HG02571 (cell line): Measurements from ENCODE around the gene NT5DC3.

Source experiments
- ATAC-seq: cut with Tn5 transposase; IDR thresholded peaks from one replicate; pipeline ENCODE4 v1.9.1; 2021; ENCODE audit warnings: mild to moderate bottlenecking, moderate library complexity; ENCODE audit not compliant: unreplicated experiment

Gene NT5DC3

GRCh38 chr12:103785243-103786031 lies 55.6 kb downstream of the NT5DC3 start:
- no peak for ATAC-seq

- ATAC-seq: no peak
Observed at GRCh38 chr12:103783744-103784664, 57.0 kb downstream of the NT5DC3 start.

- no peak for ATAC-seq
Observed at GRCh38 chr12:103782399-103782798, 58.6 kb downstream of the NT5DC3 start.

GRCh38 chr12:103780992-103781391 lies 60.0 kb downstream of the NT5DC3 start:
- no peak for ATAC-seq

- no peak for ATAC-seq
Observed at GRCh38 chr12:103780093-103780440, 61.0 kb downstream of the NT5DC3 start.

GRCh38 chr12:103779410-103780092 lies 61.5 kb downstream of the NT5DC3 start:
- no peak for ATAC-seq

- ATAC-seq: no peak
Observed at GRCh38 chr12:103778781-103779180, 62.3 kb downstream of the NT5DC3 start.

- ATAC-seq: no peak
Observed at GRCh38 chr12:103774977-103775560, 66.0 kb downstream of the NT5DC3 start.

- no peak for ATAC-seq
Observed at GRCh38 chr12:103773109-103773910, 67.7 kb downstream of the NT5DC3 start.

GRCh38 chr12:103772367-103773108 lies 68.5 kb downstream of the NT5DC3 start:
- ATAC-seq: no peak

- ATAC-seq: no peak
Observed at GRCh38 chr12:103771466-103771865, 69.6 kb downstream of the NT5DC3 start.

GRCh38 chr12:103769240-103769945 lies 71.6 kb downstream of the NT5DC3 start:
- no peak for ATAC-seq

- ATAC-seq: no peak
Observed at GRCh38 chr12:103768467-103769123, 72.4 kb downstream of the NT5DC3 start.

GRCh38 chr12:103766028-103766427 lies 75.0 kb downstream of the NT5DC3 start:
- no peak for ATAC-seq

- no peak for ATAC-seq
Observed at GRCh38 chr12:103765322-103765721, 75.7 kb downstream of the NT5DC3 start.

- ATAC-seq: no peak
Observed at GRCh38 chr12:103762473-103762872, 78.6 kb downstream of the NT5DC3 start.

- no peak for ATAC-seq
Observed at GRCh38 chr12:103758310-103759089, 82.5 kb downstream of the NT5DC3 start.

GRCh38 chr12:103757248-103757647 lies 83.8 kb downstream of the NT5DC3 start:
- ATAC-seq: no peak
